HS-5 (cell line): Measurements from ENCODE around the gene RNGTT.

Experiments
- DNase-seq: peaks from one replicate; pipeline ENCODE4 v3.0.0-alpha.2; 2012; ENCODE audit warnings: low read depth

The RNGTT gene

GRCh38 chr6:88653936-88654335 is 309.5 kb downstream of the RNGTT start:
- no peak for DNase-seq

DNA sequence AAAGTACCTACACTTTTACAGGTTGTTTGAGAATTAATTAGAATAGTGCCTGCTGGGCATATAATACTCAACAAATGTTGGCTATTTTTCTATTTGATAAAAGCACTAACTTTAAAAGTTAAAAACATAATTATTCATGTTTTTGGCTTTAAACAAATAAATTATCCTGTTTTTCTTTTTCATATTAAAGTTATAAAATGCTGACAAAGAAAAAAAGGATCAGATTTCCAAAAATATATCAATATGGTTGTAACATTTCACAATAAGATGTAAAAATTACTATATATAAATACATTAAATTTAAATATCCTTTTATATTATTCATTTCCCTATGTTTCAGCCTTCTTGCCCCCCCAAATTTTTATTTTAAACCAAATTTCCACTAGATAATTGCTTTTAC is 312.0 kb downstream of the RNGTT start:
- no peak for DNase-seq

- DNase-seq, result no peak
Observed at GRCh38 chr6:88650979-88651378, 312.4 kb downstream of the RNGTT start.

DNA sequence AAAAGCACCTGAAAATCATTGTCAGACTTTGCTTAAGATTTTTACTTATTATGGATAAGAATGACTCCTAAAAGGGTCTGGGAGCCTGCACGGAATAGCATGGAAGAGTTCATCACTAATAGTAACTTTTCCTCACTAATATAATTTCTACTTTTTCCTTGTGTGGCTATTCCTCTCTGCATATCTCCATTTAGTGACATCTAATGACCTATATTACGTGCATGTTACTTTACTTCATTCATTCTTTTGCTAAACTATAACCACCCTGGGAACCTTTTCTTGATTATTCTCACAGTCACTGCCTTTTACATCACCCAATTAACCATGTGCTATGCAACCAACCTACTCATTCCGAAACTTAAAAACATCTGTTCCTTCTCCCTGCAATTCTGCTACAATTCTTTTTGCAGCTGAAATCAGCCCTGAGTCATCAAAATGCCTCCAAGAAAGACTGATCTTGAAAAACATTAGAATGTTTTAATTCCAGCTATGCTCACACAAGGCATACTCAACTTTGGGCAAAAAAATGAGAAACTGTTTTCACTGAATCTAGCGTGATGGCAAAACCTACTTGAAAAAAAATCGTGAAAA is 313.3 kb downstream of the RNGTT start:
- DNase-seq, result peak; percentile 32

- DNase-seq, result no peak
Observed at GRCh38 chr6:88641178-88641903, 322.1 kb downstream of the RNGTT start.

DNA sequence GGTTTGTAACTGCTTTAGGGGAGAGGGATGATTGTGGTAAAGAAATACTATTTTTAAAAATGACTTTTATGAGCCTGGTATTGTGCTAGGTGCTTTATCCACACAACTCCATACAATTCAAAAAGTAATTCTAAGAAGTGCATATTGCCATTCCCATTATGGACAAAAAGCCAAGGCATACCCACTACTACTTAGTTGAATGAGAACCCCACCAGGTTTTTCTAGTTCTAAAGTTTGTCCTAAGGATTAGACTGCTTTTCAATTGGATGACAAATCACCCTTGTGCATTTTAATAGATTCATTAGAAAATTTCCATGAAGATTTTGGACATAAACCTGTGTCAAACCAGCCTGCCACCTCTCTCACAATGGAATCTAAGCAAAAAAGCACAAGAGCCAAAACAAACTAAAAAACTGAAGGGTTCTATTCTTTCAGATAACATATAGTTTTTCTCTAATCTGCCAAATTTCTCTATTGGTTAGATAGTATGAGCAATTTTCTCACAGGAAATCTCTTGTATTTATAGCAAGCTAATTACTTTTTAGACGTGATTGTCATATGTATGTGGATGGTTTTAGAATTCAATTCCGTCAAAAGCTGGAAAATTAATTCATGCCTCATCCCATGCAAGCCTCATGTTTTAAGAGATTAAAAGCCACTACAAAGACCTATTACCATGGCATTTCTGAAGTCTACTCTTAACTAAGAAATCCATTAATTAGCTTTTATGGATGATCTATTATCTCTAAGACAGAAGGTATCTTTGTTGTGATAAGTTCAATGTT is 325.5 kb downstream of the RNGTT start:
- no peak for DNase-seq

- DNase-seq, result no peak
Observed at GRCh38 chr6:88636871-88637270, 326.5 kb downstream of the RNGTT start.

DNA sequence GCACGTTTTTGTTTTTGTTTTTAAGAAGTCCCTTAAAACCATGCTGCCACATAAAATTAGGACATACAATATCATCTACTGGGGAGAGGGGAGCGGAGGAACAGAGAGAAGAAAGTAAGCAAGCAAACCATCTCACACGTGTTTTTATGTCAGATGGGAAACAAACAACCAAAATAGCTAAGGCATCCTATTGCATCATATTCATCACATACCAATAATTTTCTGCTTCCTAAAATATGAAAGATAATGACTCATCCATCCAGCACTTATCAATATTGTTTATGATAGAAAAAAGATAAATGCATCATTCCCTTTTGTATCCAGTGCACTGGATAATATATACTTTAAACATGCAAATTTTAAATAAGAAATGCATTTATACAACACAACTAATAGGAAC is 329.6 kb downstream of the RNGTT start:
- DNase-seq, result no peak

GRCh38 chr6:88631830-88632229 is 331.6 kb downstream of the RNGTT start:
- DNase-seq, result no peak

DNA sequence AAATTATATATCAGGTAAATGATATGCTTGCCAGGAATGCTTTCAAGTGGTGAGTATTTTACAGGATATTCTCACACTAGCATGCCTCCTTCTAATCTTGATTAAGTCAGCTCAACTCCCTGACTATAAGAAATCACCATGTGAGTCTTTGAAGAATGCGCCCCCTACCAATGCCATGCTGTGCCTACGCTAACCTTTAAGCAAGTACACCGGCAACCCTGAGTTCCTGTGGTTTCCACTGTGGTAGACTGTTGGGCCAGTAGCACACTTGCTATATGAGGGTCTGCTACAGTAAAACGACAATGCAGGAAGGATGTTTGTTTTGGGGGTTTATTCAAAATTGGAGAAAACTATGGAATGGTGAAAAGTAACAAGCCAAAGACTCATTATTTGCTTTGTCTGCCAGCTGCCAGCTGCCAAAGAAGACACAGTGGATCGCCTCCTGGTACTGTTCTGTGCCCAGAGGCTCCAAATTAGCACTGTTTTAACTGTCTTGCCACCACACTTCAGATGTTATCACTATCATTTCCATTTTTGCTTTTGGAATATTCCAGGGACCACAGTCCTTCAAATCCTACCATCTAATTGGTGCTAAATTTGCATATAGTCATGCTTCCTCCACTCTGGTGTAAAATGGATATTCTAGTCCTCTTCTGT is 333.5 kb downstream of the RNGTT start:
- no peak for DNase-seq

DNA sequence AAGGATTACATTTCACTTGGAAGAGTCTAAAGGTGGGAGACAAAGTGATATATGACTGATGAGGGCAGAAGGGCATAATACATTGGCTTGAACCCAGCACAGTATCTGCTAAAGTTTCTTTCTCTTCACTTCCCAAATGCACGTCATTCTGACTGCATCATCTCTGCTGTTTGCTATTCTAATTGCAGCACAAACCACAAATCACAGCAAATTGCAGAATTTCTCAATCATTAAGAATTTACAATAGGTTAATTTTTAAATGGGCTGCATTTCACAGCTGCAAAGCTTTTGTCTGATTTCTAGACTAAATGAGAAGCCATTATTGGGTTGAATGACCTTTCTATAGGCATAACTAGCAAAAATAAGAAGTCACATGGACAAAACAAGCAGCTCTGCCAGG is 337.0 kb downstream of the RNGTT start:
- no peak for DNase-seq

GRCh38 chr6:88623531-88623930 is 339.9 kb downstream of the RNGTT start:
- DNase-seq, result no peak

DNA sequence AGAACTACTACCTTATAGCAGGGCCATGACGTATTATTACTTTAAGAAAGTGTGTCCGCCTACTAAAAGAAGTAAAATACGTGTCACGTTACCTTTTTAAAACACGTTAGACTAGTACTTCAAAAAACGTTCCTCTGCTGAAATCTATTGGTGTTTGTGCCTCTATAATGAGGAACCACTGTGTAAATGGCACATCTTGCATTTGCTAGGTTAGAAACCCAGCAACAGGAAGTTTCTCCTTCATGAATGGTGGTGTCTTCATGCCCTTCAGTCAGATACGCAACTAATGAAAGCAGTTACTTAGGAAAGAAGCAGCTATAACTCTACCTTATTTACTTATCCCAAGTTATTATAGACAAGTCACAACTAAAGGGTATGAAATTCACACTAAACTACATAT is 343.5 kb downstream of the RNGTT start:
- DNase-seq, result no peak

GRCh38 chr6:88616380-88616779 is 347.0 kb downstream of the RNGTT start:
- no peak for DNase-seq

DNA sequence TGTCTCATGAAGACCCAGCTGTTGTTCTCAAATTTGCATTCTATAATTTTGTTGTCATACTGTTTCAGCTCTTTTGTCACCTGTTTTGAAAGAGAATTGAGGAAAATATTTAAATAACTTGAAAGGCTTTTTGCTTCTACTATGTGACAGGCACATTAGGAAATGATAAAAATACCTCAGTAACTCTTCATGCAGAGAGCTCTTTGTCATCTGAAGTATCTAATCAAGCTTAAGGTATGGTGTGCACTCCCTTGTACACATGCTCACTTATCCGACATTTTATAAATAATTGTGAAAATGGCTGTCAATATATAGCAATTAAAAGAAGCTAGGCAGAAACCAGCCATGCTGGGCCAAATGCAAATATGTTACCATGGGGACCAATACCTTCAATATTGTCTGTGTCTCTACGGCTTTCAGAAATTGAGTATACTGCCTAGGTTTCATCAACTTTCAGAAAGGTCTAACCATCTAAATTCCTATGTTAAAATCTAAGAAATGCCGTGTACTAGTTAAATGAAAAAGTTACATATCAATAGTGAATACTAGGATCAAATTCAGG is 349.0 kb downstream of the RNGTT start:
- DNase-seq, result no peak

DNA sequence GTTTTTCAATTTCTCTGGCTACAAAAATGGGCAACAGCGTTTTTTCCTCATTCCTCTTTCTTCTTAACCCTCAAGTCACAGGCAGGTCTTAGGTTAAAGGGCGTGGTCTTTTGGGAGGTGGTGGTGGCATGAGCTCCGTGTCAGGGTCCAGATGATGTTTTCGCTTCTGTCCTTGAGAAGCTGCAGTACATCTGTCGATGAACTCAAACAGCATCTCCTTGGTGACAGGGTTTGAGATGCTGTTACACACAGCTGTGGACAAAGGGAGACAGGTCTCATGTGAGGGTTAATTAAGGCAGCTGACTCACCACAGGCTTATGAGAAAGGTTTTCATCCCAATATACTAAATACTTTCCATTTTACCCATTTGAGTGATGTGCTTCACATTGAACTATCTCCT is 350.8 kb downstream of the RNGTT start:
- DNase-seq, result no peak

DNA sequence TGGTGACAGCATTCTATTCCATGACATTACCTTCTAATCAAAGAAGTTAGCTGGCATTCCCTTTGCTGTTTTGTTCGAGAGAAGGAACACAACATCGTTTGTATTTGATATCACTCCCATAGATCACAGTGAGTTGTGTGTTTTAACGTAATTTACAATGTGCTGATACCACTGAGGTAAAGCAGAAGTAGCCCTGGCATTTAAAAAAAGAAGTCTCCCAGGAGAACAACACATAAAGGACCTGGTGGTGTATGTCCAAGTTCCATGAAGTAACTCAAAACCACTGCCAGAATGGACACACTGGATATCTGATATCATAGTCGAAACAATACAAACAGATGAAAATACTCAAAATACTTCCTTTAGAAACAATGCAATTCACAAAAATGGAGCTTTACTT is 351.7 kb downstream of the RNGTT start:
- DNase-seq, result no peak

- no peak for DNase-seq
Observed at GRCh38 chr6:88609983-88610382, 353.4 kb downstream of the RNGTT start.

DNA sequence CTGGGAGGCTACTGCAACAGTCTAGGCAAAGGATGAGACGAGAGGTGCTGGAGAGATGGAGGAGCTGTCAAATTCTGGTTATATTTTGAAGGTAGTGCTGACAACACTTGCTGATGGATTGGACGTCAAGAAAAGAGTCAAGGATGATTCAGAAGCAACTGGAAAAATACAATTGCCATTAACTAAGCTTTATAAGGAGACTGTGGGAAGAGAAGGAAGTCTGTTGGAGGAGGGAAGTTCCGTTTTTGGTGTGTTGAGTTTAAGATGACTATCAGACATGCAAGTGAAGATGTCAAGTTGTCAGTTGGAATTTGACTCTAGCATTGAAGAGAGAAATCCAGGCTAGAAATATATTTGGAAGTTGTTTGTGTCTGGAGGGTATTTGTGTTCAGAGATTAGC is 358.1 kb downstream of the RNGTT start:
- DNase-seq, result no peak

- no peak for DNase-seq
Observed at GRCh38 chr6:88599571-88599970, 363.8 kb downstream of the RNGTT start.

- DNase-seq, result no peak
Observed at GRCh38 chr6:88596801-88597200, 366.6 kb downstream of the RNGTT start.

GRCh38 chr6:88588938-88589337 is 374.5 kb downstream of the RNGTT start:
- DNase-seq, result no peak

- DNase-seq, result no peak
Observed at GRCh38 chr6:88587150-88587520, 376.3 kb downstream of the RNGTT start.
